GM21381 (cell line): ENCODE results near the gene CPED1.
"Not testable (repeated sequence)": the region's sequence is repeated elsewhere in the genome, so short reads cannot be mapped to it uniquely, and the experiment has no call there.

Experiments
- ATAC-seq: cut with Tn5 transposase; IDR thresholded peaks from one replicate; pipeline ENCODE4 v1.9.1; 2021; ENCODE audit warnings: mild to moderate bottlenecking, moderate library complexity; ENCODE audit not compliant: unreplicated experiment

The CPED1 gene

GRCh38 chr7:121301446-121302213 lies 313.1 kb downstream of the CPED1 start:
- ATAC-seq: no peak

DNA sequence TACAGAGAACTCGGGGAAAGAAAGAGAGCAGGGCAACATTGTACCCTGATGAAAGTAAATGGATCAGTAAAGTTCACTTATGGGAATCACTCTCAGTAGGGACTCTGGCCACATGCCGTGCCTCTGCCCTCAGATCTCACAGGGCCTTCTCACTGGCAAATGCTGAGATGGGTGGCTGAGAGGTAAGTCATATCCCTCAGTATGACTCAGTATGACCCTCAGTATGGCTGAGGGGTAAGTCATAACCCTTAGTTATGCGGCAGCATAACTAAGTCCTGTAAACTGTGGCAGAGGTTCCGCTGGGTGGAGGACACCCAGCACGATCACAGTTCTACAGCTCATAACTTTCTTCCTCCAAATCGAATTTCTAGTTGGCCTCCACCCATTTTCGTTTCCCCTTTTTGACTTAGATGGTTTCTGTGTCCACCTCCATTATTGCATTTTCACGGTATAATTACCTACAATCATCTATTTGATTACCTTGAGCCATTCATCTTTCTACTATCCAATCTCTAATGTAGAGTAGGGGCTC lies 313.8 kb downstream of the CPED1 start:
- ATAC-seq: peak; percentile 97

DNA sequence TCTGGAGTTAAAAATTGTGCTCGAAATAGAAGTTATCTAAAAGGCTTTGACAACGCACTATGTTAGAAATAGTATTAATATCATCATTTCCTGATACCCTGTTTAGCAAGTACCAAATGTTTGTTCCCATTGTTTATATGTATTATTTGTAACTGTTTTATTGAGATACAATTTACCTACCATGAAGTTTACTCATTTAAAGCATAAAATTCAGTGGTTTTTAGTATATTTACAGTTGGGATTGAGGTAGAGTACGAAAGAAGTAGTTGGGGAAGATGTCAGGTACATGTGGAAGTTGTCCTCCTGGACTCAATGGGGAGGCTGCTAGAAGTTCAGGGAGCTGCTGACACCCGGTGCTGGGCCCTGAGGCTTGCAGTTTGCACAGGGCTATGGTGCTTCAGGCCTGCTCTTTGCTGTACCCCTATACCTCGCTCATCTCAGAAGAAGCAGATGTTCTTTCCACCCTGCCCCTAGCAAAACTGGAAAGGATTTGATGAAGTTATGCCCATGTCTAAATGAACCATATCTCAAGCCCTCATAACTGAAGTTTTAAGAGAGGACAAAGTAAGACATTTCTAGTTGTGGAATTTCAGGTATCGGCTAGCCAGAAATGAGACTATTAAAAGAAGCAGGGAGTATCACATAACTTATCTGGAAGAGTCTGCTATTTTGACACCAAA lies 315.1 kb downstream of the CPED1 start:
- no peak for ATAC-seq

GRCh38 chr7:121304102-121304658 lies 315.7 kb downstream of the CPED1 start:
- ATAC-seq: no peak

GRCh38 chr7:121305109-121305508 lies 316.6 kb downstream of the CPED1 start:
- ATAC-seq: no peak

DNA sequence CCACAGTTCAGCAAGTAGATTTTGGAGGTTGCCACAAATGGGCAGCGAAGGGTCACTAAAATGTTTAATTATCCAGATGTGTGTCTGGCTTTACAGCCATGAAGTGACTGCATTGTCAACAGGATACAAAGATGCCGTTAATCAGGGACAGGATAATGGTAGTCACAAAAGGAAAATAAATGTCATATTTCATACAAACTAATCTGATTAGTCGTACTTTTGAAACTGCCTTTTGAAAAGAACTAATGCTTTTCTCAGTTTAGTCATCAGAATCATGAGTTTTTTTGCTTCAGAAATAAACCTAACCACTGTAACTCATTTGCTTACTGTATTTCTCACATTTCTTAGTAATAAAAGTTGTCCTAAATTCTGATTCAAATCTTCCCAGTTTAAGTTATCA lies 318.1 kb downstream of the CPED1 start:
- ATAC-seq: no peak

DNA sequence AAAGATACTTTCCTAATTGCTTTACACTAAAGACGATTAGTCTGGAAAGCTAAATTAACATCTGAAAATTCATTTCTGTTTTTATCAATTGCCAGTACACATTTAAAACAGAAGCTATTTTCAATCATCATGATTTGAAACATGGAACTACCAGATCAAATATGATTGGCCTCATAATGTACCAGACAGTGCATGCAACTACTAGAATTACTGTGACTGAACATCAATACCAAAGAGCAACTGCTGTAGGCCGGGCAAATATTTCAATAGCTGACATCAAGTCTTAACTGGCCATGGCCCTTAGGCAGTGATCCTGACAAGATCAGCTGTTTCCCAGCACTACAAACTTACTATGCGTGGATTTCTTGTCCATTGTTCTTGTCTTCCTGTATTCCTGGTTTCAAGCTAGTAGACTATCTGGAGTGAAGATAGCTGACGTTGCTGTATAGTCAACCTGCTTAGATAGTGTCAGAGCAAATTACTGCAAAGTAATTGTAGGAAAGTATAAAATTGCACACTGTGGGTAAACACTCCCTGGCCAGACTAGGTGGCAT lies 318.6 kb downstream of the CPED1 start:
- ATAC-seq: no peak

- peak; percentile 1 for ATAC-seq
Observed at GRCh38 chr7:121313220-121313792, 324.8 kb downstream of the CPED1 start.

GRCh38 chr7:121313793-121314676 lies 325.5 kb downstream of the CPED1 start:
- peak; percentile 89 for ATAC-seq

- not testable (repeated sequence) for ATAC-seq
Observed at GRCh38 chr7:121315170-121315569, 326.7 kb downstream of the CPED1 start.

DNA sequence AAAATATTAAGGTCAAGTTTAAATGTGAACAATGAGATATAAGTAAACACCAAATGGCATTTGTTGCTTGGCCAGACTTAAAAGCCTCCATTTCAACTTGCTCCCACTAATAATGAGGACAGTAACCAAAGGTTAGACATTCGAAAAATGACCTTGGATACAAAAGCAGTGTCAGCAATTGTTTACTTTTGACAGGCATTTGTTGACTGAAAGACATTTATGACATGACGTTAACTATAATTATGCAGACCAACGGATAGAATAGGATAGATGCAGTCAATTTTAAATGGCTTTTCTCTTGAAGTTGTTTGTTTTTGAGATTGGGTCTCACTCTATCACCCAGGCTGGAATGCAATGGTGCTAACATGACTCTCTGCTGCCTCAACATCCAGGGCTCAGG lies 333.9 kb downstream of the CPED1 start:
- no peak for ATAC-seq

DNA sequence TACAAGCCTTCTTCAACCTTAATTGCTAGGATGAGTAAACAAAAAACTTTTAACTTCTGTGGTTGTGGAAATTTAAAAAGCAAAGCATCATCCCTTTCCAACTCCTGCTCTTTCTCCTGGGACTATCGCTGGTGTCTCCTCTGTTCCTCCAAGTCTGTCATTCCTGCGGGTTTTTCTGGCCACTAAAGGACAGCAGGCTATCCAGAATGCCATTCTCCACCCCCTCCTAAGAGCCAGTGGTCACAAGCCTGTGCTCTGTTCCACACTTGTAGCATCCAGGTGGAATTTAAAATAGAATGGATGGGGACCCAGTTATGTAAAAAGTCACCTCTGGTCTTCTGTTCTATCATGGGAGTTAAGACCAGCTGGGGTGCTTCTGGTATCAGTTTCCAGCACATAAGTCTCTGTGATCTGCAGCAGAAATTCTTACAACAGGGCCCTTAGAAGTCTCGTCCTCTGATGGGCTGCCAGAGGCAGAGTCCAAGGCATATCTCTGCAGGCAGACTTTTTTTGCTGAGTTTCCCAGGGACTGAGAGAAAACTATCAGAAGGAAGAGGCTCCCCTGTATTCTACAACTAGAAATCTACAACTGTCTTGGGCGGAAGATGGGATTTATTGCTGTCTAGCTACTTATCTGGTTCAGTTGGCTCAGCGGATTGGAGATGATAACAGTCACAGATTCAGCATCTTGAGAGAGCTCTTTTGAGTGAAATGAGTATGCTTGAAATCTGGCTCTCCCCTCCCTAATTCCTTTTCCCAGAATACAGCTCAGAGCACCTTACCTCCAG lies 335.2 kb downstream of the CPED1 start:
- ATAC-seq: no peak

DNA sequence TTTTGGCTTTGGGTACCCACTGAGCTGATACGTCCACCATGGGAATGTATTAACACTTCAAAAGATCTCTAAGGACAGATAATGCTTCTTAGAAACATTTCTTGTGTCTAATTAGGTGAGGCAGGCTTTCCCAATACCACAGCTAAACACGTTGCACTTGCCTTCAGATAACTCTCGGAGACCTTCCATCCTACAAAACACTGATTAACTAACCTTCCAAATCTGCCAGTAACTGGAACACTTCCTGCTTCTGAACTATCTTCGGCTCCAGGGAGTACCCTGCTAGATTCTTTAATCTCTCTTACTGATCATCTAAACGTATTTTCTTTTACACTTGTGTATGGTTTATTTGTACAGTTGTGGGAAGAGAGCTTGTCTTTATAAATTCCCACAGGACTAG lies 339.2 kb downstream of the CPED1 start:
- ATAC-seq: no peak

- ATAC-seq: no peak
Observed at GRCh38 chr7:121328508-121329190, 340.1 kb downstream of the CPED1 start, which contains the start of gene WNT16. TSS of gene WNT16 (plus strand) at chr7:121329000. CDS start at chr7:121329293, 293 bp downstream.

DNA sequence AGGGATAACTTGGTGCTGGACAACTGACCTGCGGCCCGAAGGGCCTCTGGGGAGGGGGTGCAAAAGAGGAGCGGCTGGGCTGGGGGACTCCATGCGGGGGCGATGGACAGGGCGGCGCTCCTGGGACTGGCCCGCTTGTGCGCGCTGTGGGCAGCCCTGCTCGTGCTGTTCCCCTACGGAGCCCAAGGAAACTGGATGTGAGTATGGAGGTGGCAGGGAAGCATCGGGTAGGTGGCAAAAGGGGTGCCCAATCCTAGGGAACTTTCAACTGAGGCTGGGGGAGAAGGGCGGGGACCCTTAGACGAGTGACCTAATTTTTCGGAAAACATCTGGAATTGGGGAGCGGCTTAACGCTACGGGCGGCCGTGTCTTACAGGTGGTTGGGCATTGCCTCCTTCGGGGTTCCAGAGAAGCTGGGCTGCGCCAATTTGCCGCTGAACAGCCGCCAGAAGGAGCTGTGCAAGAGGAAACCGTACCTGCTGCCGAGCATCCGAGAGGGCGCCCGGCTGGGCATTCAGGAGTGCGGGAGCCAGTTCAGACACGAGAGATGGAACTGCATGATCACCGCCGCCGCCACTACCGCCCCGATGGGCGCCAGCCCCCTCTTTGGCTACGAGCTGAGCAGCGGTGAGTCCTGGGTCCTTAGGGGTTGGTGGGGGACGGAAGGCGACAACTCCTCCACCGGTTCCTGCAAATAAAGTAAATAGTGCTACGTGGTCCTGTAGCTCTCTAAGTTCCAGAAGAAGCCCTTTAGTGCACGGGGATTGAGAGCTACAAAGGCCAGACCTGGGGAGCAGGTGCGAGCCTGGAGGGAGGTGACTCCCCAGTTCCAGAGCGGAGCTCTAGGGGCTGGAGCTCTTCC lies 340.9 kb downstream of the CPED1 start:
- ATAC-seq: peak; percentile 61

DNA sequence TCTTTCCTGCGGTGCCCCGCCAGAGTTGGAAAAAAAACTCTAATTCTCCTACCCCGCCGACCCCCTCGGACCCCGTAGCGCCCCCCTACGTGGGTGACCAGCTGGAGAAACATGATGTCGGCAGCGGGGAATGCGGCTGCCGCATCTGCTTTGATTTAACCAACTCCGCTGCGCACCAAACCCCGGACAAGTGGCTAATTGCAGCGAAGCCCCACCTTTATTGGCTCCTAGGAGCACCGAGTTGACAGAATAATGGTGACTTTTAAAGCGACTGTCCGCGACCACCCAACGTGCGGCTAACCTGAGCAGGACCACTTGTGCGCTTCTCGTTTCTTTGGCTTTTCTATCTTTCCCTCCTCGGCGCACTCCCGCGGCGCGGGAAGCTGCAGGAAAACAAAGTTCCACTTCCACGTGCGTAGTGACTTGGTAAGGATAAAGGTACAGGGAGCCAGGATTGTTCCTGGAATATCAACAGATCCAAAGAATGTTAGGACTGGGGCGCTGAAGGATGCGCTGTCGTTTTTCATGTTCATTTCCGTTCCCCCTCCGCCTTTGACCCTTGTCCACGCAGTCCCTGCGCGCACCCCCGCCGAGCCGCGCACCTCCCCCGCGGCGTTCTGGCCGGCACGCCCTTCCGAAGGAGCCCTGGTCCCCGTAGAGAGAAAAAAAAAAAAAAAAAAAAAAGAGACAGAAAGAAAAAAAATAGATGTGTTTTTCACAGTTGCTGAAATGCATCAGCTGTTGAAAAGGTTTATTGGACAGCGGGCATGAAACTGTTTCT lies 341.7 kb downstream of the CPED1 start:
- no peak for ATAC-seq

DNA sequence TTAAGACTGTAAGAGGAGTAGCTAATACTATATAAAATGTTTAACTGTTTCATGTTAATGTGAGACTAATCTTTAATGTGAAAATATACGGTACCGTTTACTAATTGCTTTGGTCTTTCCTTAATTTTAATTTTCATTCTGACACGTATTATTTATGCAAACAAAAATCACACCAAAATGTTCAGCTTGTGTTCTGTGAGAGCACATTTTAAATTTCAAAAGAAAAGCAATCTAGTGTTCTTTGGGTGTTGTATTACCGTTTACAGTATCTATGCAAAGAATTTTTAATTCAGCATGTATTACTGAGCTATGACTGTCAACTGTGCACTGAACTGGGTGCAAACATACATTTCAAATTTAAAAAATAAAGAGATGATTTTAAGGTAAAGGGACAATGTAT lies 342.5 kb downstream of the CPED1 start:
- no peak for ATAC-seq
